ENCODE measurements around the gene SIPA1L2. TPM values are rescaled to one million over a fixed set of nuclear protein-coding genes. Genes with fewer than 3 reads are reported as not detected.

SIPA1L2 gene
- total RNA-seq, 3 donors from 2014 or later: 16.3 to 46.9 (median 35.9) TPM

DNA sequence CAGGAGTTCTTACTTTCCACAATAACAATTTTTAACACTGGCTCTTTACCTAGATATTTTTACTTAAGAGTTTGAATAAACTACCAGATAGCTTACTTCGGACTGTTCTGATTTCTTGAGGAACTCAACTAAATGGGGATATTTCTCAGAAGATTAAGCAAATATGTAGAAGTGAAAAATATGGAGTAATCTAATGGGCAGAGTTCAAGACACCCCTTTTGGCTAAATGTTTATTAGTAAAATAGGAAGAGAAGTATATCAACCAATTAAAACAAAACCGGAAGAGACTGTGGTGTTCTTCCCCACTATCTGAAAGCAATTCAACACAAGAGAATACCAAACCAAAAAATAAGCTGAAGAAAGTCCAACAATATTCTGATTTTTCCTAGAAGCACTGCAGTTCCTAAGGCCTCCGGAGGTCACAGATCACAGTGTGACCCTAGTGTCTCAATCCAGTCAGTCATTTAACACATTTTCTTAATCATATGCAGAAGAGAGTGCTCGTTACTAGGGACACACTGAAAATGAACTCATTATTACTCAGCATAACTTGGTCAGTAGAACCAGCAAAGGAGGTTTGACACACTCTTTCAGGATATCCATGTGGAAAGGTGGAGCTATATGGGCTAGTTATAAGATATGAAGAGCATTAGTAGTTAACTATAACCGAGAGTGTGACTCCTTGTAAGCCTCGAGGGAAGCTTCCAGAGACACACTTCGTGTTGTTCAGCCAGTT, 5.2 kb downstream of the SIPA1L2 start:
- no peaks in the 10 kb centered on the region for H3K36me3 ChIP-seq
- peaks cover 0 to 7% of the 10 kb centered on the region in 2 donors for H3K4me1 ChIP-seq
- DNase-seq (ENCODE audit: low spot score in 2 of 2): no peak
- H3K9me3 ChIP-seq: no peaks in the 10 kb centered on the region
- intact Hi-C loops (cut with DNase I; ENCODE audit: low total_unique reads): no loop called here
- TF ChIP-seq POLR2AphosphoS5 (IDR thresholded peaks at IDR 0.05) (no peak), POLR2A (IDR thresholded peaks at IDR 0.05) (no peak)
- TF ChIP-seq, protein P1, sequence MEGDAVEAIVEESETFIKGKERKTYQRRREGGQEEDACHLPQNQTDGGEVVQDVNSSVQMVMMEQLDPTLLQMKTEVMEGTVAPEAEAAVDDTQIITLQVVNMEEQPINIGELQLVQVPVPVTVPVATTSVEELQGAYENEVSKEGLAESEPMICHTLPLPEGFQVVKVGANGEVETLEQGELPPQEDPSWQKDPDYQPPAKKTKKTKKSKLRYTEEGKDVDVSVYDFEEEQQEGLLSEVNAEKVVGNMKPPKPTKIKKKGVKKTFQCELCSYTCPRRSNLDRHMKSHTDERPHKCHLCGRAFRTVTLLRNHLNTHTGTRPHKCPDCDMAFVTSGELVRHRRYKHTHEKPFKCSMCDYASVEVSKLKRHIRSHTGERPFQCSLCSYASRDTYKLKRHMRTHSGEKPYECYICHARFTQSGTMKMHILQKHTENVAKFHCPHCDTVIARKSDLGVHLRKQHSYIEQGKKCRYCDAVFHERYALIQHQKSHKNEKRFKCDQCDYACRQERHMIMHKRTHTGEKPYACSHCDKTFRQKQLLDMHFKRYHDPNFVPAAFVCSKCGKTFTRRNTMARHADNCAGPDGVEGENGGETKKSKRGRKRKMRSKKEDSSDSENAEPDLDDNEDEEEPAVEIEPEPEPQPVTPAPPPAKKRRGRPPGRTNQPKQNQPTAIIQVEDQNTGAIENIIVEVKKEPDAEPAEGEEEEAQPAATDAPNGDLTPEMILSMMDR (IDR thresholded peaks at IDR 0.05): no peak
- H3K4me3 ChIP-seq: no peak overlapping the region
- H3K27me3 ChIP-seq: no peaks in the 10 kb centered on the region
- H3K27ac ChIP-seq: no peak overlapping the region

DNA sequence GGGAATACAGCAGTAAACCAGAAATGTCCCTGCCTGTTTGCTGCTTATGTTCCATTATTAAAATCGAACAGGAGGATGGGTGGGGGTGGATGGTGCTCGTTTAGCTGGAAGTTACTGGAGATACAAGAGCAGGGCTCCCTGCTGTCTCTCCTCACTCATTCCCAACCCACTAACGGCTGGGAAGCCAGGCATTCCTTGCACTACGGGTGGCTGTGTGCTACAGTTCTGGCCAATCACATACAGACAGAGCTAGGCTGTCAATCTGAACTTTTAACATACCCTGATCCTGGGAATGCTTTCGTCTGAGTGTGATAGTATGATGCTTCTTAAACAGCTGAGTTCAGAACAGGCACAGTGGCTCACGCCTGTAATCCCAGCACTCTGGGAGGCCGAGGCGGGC, 7.0 kb downstream of the SIPA1L2 start:
- peak overlapping the region in 1 of 2 donors; percentile 16 for H3K27ac ChIP-seq
- no peaks in the 10 kb centered on the region for H3K27me3 ChIP-seq
- TF ChIP-seq, protein P1 (IDR thresholded peaks at IDR 0.05): no peak
- no peak for TF ChIP-seq POLR2AphosphoS5 (IDR thresholded peaks at IDR 0.05)
- no peak for TF ChIP-seq POLR2A (IDR thresholded peaks at IDR 0.05)
- intact Hi-C loops (cut with DNase I; ENCODE audit: low total_unique reads): no loop called here
- H3K9me3 ChIP-seq: no peaks in the 10 kb centered on the region
- H3K4me3 ChIP-seq: no peak overlapping the region
- no peaks in the 10 kb centered on the region for H3K36me3 ChIP-seq
- peaks cover 0 to under 1% of the 10 kb centered on the region in 2 donors for H3K4me1 ChIP-seq
- DNase-seq (ENCODE audit: low spot score in 2 of 2): no peak

DNA sequence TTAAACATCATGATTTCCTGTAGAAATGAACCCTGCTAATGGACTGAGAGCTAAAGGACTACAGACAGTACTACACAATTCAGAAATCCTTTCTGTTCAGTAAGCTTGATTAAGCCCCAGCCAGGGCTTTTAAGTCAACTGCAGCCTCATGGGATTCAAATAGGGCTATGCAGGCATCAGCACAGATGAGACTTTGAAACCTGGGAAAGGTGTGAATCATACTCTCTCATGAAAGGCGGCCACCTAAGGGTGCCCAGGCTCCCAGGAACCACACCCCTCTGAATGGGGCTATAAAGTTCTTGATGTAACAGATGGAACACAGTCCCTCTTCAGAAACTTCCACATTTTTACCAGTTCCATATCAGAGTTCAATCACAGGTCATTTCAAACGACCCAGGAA, 7.6 kb downstream of the SIPA1L2 start:
- DNase-seq (ENCODE audit: low spot score in 2 of 2): no peak
- no peaks in the 10 kb centered on the region for H3K9me3 ChIP-seq
- TF ChIP-seq POLR2A (IDR thresholded peaks at IDR 0.05): no peak
- no peak for TF ChIP-seq POLR2AphosphoS5 (IDR thresholded peaks at IDR 0.05)
- TF ChIP-seq, protein P1 (IDR thresholded peaks at IDR 0.05): no peak
- H3K4me1 ChIP-seq: no peaks in the 10 kb centered on the region
- no peaks in the 10 kb centered on the region for H3K27me3 ChIP-seq
- no peak overlapping the region for H3K4me3 ChIP-seq
- H3K36me3 ChIP-seq: no peaks in the 10 kb centered on the region
- intact Hi-C loops (cut with DNase I; ENCODE audit: low total_unique reads): no loop called here
- peak overlapping the region in 1 of 2 donors; percentile 16 for H3K27ac ChIP-seq

DNA sequence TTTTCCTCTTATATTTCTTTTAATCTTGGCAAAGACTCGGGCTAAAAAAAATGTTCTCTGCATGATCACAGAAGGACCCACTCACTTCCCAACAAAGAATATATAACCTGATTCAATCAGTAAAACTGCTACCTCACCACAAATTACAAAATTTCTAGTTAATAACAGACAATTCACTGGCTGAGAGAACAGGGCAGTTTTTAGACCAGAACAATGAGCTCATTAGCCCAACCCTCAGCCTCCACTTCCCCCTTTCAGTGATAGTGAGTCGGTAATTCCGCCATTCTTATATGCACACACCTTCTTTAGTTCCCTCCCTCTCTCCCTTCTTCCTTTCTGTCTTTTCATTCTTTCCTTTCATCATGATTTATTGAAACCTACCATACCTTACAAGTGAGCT, 8.9 kb downstream of the SIPA1L2 start:
- intact Hi-C loops (cut with DNase I; ENCODE audit: low total_unique reads): no loop called here
- Histone ChIP-seq H3K4me1 (no peaks in the 10 kb centered on the region), H3K9me3 (no peaks in the 10 kb centered on the region), H3K27me3 (no peaks in the 10 kb centered on the region), H3K27ac (peak overlapping the region in 1 of 2 donors; percentile 27), H3K4me3 (no peak overlapping the region), H3K36me3 (no peaks in the 10 kb centered on the region)
- no peak for DNase-seq (ENCODE audit: low spot score in 2 of 2)
- TF ChIP-seq POLR2A (IDR thresholded peaks at IDR 0.05): no peak
- TF ChIP-seq POLR2AphosphoS5 (IDR thresholded peaks at IDR 0.05): no peak
- TF ChIP-seq, protein P1 (IDR thresholded peaks at IDR 0.05): no peak

DNA sequence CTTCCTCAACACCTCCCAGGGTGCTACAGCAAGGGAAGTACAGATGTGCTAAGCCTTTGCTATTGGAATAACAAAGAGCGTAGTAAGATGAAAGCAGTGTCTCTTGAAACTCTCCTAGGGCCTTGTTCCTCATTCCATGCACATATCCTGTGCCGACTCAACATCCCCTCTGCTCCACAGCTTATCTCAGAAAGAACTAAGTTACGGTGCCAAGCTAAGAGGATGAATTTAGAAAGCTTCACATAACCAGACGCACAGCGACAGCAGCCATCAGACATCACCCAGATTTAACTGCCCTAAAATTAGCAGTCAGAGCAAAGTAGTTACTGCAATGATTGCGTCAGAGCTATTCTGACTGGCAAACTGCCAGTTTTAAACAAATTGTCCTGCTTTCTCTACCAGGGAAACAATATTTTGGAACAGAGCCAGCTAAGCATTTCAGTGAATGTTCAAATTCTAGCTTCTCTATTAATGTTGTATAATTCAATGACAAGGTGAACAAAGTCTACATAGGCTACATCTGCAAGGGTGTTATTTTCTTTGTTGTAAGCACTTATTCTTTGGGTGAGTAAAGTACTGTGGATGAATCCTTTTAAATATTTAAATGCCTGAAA, 9.5 kb downstream of the SIPA1L2 start:
- H3K27me3 ChIP-seq: no peaks in the 10 kb centered on the region
- TF ChIP-seq POLR2A (IDR thresholded peaks at IDR 0.05) (no peak), POLR2AphosphoS5 (IDR thresholded peaks at IDR 0.05) (peak in 2 of 3 donors; percentile 59 to 64)
- DNase-seq (ENCODE audit: low spot score in 2 of 2): peak in 1 of 2 donors; percentile 46
- peak overlapping the region; percentile 69 to 74 for H3K27ac ChIP-seq
- H3K9me3 ChIP-seq: no peaks in the 10 kb centered on the region
- H3K4me1 ChIP-seq: no peaks in the 10 kb centered on the region
- no peaks in the 10 kb centered on the region for H3K36me3 ChIP-seq
- H3K4me3 ChIP-seq: no peak overlapping the region
- intact Hi-C loops (cut with DNase I; ENCODE audit: low total_unique reads): no loop called here
